Fibroblast of skin of right biceps (primary cell): ENCODE measurements around the gene KLHL17.

Experiments
- DNase-seq: peaks from one replicate; pipeline ENCODE4 v3.0.0-alpha.2; 2013

Gene KLHL17

DNA sequence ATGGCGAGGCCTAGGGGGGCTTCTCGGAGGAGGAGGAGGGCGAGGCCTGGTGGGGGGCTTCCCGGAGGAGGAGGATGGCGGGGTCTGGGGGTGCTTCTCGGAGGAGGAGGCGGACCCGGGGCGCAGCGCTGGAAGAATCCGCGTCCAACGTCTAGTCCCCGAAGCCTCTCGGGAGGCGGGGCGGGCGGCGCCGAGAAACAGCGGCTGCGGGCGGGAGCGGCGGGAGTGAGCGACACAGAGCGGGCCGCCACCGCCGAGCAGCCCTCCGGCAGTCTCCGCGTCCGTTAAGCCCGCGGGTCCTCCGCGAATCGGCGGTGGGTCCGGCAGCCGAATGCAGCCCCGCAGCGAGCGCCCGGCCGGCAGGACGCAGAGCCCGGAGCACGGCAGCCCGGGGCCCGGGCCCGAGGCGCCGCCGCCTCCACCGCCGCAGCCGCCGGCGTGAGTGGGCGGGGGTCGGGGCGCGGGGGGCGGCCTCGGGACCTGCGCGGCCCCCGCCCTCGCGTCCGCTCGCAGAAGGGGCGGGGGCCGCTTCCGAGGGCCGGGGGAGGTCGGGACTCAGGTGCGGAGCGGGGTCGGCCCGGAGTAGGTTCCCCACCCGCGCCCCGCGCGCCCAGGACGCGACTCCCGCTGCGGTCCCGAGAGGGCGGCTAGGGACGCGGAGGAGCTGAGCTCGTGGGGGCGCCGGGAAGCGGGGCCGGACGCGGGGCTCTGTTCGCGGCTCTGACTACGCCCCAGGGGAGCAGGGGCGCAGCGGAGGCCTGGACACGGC lies at the start of gene KLHL17:
Gene KLHL17 (plus strand): TSS at position 222 of the 769 bp plus-strand sequence. CDS start 110 bp downstream, at position 332.
- DNase-seq, result peak; percentile 77

DNA sequence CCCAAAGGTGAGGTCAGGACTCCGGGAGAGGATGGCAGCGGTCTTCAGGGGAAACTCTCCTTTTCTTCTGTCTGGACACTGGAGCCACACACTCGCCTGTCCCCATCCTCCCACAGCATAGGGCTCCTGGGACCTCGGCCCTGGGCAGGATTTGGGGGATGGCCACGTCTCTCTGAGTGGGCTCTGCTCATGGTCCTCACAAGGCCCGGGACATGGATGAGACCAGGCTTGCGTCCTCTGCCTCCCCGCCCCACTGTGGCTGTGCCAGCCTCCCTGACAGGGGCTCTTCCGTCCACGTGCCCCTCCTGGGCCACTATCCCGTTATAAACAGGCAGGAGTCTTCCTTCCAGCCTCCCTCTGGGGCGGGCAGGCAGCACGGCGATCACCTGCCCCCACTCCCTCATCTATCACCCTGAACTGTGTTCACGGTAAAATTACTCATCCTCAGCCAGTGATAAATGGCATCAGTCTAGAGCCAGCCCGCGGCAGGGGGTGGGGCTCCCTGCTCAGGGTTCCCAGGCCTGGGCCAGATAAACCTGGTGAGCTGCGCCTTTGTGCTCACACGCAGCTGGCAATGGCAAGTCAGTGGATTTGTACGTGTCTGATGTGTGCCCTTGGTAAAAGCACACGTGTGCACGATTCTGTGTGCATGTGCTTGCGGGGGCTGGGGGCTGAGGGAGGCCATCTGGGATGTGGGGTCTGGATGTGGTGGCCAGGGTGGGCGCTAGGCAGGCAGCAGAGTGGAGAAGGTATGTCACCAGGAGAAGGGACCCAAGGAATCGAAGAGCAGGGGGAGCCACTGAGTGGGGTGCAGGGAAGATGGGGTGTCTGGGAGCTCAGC lies 49.3 kb upstream of the KLHL17 start:
- DNase-seq, result peak; percentile 84

DNA sequence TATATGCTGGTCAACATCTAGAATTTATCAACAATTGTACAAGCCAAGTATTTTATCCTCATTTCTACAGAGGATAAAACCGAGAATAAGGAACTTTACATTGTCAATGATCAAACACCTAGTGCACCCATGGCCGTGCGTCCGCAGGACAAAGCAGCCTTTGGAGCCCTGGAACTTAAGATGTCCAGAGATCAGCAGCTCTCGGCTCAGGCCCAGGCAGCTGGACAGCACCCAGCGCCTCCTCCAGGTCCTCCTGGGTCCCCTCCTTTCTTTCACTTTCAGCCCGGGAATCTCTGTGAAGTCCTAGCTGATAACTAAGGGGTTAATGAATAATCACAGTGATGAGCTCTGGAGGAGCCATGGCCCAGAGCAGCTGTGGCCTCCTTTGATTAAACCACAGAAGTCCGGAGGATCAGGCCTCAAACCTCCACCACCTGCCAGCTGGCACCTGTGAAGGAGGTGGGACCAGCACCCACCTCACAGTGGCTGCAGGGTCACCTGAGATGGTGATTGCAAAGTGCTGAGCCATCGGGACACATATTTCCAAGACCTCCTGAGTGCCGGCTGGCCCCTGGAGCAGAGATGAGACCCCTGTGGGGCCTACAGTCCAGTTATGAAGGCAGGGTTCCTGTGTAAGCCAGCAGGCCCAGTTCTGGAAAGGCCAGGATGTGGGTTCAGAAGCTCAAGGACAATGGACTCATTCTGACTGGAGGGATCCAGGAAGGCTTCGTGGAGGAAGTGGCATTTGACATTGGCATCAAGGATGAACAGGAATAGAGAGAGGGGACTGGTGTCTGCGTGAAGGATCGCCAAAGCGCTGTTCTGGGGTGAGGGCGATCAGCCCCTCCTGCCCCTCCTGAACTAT lies 48.3 kb upstream of the KLHL17 start:
- DNase-seq, result no peak

DNA sequence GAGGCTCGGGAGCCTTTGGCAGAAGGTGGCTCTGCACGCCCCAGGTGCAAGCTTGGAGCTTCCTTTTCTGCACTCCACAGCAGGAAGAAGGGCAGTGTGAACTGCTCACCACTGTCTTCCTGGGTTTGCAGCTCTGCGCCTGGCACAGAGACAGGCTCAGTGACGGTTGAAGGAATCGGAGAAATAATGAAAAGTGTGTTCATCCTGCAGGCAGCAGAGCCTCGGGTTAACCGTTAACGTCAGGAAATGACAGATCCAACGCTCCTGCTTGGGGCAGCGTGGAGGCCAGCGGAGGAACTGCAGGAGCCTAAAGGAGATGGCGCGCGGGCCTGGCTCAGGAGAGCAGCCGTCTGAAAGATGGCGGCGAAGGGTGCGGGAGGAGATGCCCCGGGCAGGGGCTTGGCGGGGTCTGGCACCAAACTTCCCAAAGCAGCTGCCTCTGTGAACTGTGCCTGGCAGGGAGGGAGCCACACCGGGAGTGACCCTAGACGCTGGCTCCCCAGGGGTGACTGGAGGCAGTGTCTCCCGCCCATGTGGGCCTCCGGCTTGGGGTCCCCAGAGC lies 47.6 kb upstream of the KLHL17 start:
- peak; percentile 45 for DNase-seq

DNA sequence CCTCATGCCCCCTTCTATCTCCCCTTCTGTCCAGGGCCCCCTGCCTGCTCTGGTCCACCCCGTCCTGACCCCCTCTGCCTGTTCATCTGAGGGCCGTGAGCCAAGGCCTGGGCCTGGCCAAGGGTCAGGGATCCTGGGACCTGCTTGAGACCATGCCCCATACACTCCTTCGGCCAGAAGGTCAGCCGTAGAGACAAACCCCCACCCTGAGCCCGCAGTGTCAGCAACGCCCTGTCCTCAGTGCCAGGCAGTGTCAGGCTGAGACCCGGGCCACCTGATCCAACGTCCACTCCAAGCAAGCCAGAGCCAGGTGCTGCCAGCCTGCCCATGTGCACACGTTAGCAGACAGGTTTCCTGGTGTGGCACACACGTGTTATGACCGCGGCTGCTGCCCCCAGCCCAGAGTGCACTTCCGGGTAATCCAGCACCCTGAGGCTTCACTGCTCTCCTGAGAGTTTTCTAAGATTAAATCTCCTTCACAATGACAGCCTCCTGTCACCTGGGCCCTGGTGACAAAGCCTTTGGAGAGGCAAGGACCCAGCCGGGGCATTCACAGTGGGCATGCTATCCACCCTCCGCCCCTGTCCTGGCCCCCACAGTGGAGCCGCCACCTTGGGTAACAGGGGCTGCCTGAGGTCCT lies 46.8 kb upstream of the KLHL17 start:
- no peak for DNase-seq

DNA sequence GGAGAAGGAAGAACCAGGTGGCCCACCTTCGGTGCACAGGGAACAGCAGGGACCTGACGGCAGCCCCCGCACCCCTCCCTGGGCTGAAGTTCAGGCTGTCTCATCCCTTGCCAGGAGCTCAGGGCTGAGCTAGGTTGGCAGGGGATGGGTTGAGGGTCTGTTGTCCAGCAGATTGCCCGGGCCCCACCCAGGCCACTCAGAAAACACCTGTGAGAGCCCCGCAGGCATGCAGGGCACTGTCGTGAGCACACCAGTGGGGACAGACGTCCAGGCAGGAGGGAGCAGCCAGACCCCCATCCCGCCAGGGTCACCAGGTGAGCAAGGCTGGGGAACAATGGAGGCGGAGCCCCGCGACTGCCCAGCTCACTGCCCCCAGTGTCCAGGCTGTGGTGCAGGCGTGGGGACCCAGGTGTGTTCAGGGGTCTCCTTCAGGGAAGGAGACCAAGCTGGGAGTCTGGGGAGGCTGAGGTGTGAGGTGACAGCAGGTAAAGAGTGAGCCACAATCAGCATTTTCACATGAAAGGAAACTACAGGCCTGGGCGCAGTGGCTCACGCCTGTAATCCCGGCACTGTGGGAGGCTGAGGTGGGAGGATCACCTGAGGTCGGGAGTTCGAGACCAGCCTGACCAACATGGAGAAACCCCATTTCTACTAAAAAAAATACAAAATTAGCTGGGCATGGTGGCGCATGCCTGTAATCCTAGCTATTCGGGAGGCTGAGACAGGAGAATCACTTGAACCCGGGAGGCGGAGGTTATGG lies 46.1 kb upstream of the KLHL17 start:
- no peak for DNase-seq

DNA sequence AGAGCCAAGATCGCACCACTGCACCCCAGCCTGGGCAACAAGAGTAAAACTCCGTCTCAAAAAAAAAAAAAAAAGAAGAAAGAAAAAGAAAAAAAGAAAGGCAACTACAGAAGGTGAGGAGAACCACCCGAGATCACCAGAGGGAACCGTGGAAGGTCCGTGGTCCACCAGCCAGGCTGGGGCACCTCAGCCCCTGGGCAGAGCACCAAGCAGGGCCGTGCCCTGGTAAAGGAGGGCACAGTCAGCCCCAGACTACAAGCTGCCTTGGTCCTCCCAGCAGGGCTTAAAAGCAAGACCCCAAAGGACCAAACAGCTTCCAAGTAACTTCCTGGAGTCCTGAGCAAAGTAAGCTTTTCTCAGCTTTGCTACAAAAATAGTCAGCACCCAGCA lies 45.5 kb upstream of the KLHL17 start:
- DNase-seq, result no peak

DNA sequence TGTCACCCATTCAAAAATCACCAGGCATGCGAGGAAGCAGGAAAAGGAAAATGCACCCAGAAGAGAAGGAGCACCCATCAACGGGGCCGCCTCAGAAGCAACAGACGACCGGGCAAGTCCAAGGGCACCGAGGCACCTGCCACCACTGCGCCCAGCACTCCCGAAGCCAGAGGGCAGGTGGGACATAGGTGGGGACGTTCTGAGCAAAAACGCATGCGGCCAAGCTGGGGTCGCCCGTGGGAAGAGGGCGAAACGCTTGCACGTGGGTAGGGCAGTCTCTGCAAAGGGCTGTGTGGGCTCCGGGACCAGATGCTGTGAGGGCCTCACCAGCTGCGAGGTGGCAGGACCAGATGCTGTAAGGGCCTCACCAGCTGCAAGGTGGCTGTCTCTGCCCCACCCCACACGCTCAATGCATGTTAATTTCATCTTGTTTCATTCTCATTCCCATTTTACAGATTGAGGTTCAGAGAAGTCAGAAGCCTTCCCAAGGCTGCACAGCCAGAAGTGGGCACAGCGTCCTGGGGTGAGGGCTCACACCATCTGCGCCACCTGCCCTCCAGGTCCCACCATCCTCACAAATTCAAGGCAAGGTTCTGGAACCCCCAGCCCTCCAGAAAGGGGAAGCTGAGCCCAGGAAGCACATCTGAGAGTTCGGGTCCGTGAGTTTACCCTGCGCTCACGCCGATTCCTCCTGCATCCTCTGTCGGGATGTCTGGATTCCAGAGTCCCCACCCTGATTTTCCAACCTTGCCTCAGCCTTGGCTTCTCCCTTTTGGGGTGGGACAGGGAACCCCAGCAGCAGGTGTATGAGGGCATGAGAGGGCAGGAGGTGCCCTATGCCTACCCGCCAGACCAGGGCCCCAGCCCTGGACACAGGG lies 44.9 kb upstream of the KLHL17 start:
- DNase-seq, result no peak

DNA sequence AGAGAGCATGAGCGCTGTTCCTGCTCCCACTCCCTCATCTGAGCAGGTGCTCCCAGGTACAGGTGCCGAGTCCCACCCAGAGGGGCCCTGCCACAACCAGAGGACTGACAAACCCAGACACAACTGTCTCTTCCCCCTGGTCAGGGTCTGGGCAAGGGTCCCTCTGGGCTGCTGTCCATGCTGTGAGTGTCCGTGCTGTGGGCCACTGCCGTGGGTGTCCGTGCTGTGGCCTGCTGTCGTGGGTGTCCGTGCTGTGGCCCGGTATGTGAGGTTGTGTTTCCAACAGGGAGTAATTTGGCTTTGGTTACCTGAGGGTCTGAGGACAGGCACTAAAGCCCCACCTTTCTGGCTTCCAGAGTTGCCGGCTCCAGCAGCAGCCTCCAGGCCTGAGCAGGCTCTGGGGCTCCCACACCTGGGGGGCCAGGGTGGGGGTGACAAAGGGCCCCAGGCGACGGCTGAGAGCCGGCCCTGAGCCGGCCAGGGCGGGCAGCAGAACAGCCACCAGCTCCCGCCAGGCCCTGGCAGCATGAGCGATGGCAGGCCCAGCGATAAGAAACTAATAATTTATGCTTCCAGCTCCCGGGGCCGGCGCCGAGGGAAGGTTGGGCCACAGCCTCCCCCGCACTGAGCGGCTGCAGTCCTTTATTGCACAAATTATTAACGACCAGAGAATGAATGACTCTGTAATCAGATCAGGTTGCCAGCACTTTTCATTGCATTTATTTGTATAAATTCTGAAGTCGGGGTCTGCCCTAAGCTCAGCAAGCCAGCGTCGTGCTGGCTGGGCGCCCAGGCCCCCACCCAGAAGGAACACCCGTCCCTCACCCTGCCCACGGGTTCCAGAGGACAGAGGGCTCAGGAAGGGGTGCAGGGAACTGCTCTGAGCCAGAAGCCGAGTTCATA lies 44.0 kb upstream of the KLHL17 start:
- no peak for DNase-seq

DNA sequence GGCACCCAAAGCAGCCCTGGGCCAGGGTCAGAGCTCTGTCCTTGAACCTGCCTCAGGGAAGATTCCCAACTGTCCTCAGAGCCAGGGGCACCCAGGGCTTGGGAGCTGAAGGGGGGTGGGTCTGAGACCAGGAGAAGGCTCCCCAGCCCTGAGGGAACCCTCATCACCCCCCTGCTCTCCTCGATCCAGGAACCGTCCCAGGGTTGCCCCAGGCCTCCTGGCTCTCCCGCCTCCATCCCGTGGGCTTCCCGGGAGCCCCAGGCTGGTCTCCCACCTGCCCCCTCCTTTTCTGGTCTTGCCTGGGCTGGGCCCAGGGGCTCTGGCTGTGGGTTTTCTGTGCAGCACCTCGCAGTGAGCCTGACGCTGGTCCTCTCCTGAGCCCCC lies 43.3 kb upstream of the KLHL17 start:
- DNase-seq, result no peak

DNA sequence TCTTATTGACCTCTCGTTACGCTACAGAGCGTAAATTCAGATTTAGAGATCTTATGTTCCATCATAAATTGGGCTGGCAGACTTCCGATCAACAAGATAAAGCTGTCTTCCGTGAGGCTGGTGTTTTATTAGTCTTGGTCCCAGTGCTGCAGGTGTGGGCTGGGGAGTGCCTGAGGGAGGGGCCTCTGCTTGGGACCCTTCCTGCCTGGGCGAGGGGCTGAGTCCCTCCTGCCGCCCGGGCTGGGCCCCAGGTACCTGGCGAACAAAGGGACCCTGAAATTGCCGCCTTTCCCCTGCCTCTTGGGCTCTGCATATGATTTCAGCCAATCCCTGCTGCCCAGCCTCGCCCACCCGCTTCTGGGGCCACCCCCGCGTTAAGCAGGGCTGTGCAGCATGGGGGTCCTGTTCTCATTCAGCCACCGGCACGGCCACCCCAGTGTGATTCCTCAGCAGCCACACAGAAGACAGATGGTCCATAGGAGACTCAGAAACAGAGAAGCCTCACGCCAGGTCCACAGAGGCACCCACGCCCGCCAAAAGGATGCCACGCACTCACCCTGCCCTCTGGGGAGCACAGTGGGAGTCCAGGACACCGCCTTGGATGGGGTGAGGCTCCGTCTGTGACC lies 42.8 kb upstream of the KLHL17 start:
- no peak for DNase-seq

DNA sequence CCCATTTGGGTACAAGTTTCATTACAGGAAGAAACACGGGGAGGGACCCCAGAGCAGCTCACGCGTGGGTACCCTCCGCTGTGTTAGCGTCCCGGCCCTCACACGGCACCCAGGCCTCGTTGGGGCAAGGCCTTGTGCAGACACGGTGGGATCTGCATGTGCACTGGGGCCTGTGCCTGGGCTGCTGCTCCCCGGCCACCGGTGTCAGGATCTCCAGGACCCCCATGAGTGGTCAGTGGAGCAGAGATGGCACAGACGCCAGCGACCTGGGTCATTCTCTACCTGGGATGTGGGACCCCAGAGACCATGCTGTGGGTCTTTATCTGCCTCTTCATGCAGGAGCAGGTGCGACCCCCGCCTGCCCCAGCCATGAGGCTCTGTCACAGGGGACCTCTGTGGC lies 42.0 kb upstream of the KLHL17 start:
- no peak for DNase-seq

DNA sequence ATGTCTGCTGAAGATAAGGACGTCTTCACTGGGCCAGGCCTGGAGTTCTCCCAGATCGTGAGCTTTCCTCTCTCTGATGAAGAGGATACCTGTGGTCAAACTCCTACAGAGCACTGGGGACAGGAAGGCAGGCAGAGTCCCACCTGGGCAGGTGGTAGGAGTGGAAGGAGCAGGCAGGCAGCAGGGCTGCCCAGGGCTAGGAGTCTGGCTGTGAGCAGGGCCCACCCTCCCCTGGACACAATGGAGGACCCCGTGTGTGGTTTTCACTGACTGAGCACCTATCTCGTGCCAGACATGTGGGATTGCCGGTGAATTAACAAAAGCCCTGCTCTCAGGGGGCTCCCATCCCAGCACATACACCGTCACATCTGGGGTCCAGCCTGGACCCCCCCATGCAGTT lies 41.5 kb upstream of the KLHL17 start:
- DNase-seq, result no peak

DNA sequence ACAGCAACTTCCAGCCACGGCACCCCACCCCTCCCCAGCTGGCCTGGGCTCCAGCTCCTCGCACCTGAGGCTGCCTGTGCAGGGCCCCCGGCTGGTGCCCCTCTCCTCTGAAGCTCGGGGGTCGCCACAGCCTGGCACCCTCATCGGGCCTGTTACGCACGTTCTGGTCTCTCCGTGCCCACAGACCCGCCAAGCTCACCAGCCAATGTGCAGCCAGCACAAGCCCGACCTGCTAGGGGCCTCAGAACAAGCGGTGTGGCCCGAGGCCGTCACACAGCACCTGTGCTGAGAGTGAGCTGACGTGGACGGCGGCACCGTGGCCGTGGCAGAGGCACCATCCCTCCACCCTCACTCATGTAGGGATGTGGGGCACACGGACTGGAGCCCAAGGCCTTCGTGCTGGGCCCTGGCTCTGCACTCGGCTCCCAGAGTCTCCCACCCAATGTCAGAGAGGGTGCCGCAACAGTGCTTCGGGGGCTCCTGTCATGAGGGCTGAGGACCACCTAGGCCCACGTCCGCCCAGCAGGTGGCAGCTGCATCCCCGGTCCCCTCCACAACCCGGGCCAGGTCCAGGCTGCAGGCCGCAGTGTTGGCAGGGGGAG lies 41.0 kb upstream of the KLHL17 start:
- DNase-seq, result no peak

DNA sequence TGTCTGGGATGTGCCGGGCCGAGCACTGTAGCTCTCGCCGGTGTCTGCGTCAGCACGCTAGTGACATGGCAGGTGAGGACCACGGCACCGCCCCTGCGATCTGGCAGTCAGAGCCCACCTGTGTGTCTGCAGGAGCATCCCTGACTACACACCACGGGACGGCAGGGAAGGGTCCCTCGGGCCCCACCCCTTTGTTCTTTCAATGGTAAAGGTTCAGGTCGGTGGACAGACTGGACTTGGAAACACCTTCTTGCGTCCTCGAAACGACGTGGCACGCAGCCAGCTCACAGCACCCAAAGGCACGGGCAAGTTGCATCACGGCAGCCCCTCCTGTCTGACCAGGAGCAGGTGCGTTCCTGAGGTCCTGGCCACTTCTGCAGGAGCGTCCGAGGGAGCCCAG lies 40.4 kb upstream of the KLHL17 start:
- DNase-seq, result no peak

DNA sequence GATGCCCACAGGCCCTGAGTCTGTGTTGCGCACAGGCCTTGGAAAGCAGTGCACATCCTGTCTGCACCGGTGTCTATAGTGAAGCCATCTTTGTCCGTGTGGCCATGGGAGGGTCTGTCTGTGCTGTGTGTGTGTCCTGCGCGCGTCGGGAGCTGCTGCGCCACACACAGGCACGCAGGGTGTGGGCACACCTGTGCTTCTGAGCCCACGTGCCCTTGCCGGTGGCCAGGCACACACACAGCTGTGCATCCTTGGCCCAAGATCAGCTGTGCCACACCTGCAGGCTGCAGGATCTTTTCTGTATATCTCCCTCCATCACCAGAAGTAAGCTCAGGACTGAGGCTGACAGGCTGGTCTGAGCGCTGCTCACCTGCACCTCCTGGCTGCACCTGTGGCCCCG lies 39.9 kb upstream of the KLHL17 start:
- DNase-seq, result no peak

DNA sequence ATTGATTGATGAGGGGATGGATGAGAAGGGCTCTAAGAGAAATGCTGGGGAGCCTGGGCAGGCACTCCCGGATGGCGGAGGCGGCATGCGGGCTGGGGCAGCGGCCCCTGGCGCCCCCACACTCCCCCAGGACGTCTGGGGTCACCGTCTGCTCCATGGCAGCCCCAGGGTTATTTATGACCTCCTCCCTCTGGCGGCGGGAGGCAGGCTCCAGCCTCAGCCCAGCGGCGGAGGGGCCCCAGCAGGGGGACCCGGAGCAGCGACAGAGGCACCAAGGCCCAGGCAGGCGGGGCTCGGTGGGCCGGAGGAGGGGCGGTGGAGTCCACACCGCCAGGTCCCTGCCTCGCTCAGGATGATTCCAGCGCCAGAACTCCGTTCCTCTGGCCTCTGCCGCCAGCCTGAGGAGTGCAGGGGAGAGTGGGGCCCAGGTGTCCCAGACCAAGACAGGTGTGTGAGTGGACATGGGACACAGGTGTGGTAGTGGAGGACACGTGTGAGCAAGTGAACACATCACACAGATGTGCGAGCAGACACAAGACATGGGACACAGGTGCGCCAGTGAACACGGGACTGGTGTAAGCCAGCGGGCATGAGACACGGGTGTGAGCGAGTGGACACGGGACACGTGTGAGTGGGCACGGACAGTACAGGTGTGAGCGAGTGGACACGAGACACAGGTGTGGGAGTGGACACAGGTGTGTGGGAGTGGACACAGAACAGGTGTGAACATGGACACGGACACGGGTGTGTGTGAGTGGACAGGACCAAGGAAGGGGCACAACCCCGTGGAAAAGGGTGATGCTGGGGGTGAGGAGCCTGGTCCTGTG lies 39.2 kb upstream of the KLHL17 start:
- DNase-seq, result peak; percentile 86
